Gastroesophageal sphincter (tissue), 4 donors: ENCODE data around the gene CYP51A1. TPM values are rescaled to one million over a fixed set of nuclear protein-coding genes. Genes with fewer than 3 reads are reported as not detected.
"Not testable (repeated sequence)": the region's sequence is repeated elsewhere in the genome, so short reads cannot be mapped to it uniquely, and the experiment has no call there.

Source experiments
- ATAC-seq: fragments of 150-250 bp; one replicate; pipeline ENCODE4 v1.9.1; 2016; ENCODE audit warnings: mild to moderate bottlenecking, moderate library complexity
- H3K27ac ChIP-seq, 4 donors: fragments of 200-600 bp; sonication (generic) in 3 of 4; 1 replicate in 3 of 4; 2 replicates in 1 of 4; pipeline ENCODE4 v1.5.1; 2016 to 2019
- H3K27me3 ChIP-seq: fragments of 200-600 bp; sonication (generic); one replicate; pipeline ENCODE4 v1.5.1; 2019
- H3K36me3 ChIP-seq, 2 donors: fragments of 200-600 bp; sonication (generic); one replicate each; pipeline ENCODE4 v1.5.1; 2019; ENCODE audit warnings: control low read depth in 1 of 2
- H3K4me1 ChIP-seq, 3 donors: fragments of 200-600 bp; sonication (generic); 1 replicate in 2 of 3; 2 replicates in 1 of 3; pipeline ENCODE4 v1.5.1; 2016 to 2019; ENCODE audit warnings: control low read depth in 2 of 3
- H3K4me3 ChIP-seq, 2 donors: fragments of 200-600 bp; sonication (generic); one replicate each; pipeline ENCODE4 v1.5.1; 2019; ENCODE audit warnings: mild to moderate bottlenecking in 1 of 2, moderate library complexity in 1 of 2
- H3K9me3 ChIP-seq, 3 donors: fragments of 200-600 bp; sonication (generic); one replicate each; pipeline ENCODE4 v1.5.1; 2017 to 2019; ENCODE audit warnings: control low read depth in 2 of 3
- EP300 ChIP-seq: sonication (generic); formaldehyde crosslinking; IDR thresholded peaks from one replicate; pipeline ENCODE4 v1.6.1; 2017; ENCODE audit warnings: antibody characterized with exemption, mild to moderate bottlenecking
- POLR2A ChIP-seq, 2 donors: fragments of 450-650 bp; IDR thresholded peaks; one replicate each; pipeline ENCODE4 v1.6.1; 2017; ENCODE audit warnings: antibody characterized with exemption in 2 of 2, mild to moderate bottlenecking in 2 of 2, moderate library complexity in 1 of 2
- POLR2AphosphoS5 ChIP-seq: sonication (generic); formaldehyde crosslinking; IDR thresholded peaks from one replicate; pipeline ENCODE4 v1.6.1; 2017; ENCODE audit warnings: antibody characterized with exemption
- WGBS, 2 donors: methylation state at CpG; one replicate each; pipeline ENCODE4 v1.1.5; 2018; ENCODE audit warnings: low coverage in 1 of 2; 5-methylcytosine and 5-hydroxymethylcytosine counted together
- total RNA-seq, 4 donors: library from RNA; depleted of rRNA; stranded (reverse); fragments of >200 nt; gene quantifications; one replicate each; pipeline ENCODE4 v1.1.0, GENCODE V29; 2016
- TF ChIP-seq, protein P1 (sequence below), 4 experiments: fragments of 200-600 bp in 2 of 4; fragments of 450-650 bp in 2 of 4; sonication (generic) in 1 of 4; IDR thresholded peaks; one replicate each; pipeline ENCODE4 v1.5.1; 2017 to 2019; ENCODE audit warnings: antibody characterized with exemption in 4 of 4, mild to moderate bottlenecking in 2 of 4, moderate library complexity in 2 of 4

CYP51A1 gene
- total RNA-seq, 4 donors from 2014 or later = 27.7 to 48.3 (median 37.9) TPM

DNA sequence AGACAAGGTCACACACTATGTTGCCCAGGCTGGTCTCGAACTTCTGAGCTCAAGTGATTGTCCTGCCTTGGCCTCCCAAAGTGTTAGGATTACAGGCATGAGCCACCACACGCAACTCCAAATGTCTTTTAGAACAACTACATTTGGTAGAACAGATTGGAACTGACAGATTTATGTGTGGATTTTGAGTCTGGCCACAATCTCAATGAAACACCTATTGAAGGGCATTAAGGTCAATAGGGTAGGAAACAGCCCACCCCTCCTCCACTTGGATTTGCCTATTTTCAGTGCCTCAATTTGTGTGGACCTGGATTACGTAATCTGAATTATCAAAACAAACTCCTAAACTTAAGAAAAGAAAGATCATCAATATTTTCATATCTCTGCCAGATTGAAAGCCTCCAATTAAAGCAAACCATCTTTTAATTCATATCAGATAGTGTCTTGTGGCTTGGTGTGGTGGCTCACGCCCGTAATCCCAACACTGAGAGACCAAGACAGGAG lies 15.5 kb upstream of the CYP51A1 start:
- TF ChIP-seq EP300 (no peak), POLR2A (IDR thresholded peaks at IDR 0.05) (no peak), POLR2AphosphoS5 (no peak)
- TF ChIP-seq, protein P1, sequence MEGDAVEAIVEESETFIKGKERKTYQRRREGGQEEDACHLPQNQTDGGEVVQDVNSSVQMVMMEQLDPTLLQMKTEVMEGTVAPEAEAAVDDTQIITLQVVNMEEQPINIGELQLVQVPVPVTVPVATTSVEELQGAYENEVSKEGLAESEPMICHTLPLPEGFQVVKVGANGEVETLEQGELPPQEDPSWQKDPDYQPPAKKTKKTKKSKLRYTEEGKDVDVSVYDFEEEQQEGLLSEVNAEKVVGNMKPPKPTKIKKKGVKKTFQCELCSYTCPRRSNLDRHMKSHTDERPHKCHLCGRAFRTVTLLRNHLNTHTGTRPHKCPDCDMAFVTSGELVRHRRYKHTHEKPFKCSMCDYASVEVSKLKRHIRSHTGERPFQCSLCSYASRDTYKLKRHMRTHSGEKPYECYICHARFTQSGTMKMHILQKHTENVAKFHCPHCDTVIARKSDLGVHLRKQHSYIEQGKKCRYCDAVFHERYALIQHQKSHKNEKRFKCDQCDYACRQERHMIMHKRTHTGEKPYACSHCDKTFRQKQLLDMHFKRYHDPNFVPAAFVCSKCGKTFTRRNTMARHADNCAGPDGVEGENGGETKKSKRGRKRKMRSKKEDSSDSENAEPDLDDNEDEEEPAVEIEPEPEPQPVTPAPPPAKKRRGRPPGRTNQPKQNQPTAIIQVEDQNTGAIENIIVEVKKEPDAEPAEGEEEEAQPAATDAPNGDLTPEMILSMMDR (IDR thresholded peaks at IDR 0.05) = no peak
- no peaks in the 10 kb centered on the region for H3K36me3 ChIP-seq
- no peak for ATAC-seq
- no peak overlapping the region for H3K27ac ChIP-seq
- H3K27me3 ChIP-seq = no peaks in the 10 kb centered on the region
- no peak overlapping the region for H3K4me3 ChIP-seq
- H3K4me1 ChIP-seq = no peaks in the 10 kb centered on the region
- 88 to 93% methylated on average over 4 to 5 of the region's 5 CpGs for WGBS, 2 donors
- no peaks in the 10 kb centered on the region for H3K9me3 ChIP-seq

DNA sequence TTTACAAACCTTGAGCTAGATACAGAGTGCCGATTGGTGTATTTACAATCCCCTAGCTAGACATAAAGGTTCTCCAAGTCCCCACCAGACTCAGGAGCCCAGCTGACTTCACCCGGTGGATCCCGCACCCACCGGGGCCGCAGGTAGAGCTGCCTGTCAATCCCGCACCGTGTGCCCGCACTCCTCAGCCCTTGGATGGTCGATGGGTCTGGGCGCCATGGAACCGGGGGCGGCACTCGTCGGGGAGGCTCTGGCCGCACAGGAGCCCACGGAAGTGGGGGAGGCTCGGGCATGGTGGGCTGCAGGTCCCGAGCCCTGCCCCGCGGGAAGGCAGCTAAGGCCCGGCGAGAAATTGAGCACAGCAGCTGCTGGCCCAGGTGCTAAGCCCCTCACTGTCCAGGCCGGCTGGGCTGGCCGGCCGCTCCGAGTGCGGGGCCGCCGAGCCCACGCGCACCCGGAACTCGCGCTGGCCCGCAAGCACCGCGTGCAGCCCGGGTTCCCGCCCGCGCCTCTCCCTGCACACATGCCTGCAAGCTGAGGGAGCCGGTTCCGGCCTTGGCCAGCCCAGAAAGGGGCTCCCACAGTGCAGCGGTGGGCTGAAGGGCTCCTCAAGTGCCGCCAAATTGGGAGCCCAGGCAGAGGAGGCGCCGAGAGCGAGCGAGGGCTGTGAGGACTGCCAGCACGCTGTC lies 9.1 kb upstream of the CYP51A1 start:
- H3K36me3 ChIP-seq, H3K4me3 ChIP-seq, H3K9me3 ChIP-seq, H3K4me1 ChIP-seq, ATAC-seq, H3K27ac ChIP-seq, H3K27me3 ChIP-seq: not testable (repeated sequence)
- WGBS, 2 donors = 60% methylated on average over 1 of the region's 50 CpGs; no CpG with 5 or more reads in 1 of the 2 donors

- not testable (repeated sequence) for H3K27ac ChIP-seq, H3K27me3 ChIP-seq, H3K9me3 ChIP-seq, ATAC-seq, H3K36me3 ChIP-seq, H3K4me1 ChIP-seq, H3K4me3 ChIP-seq
- WGBS, 2 donors = 89 to 90% methylated on average over 2 to 8 of the region's 9 CpGs
Measured at GRCh38 chr7:92142791-92143190, 8.5 kb upstream of the CYP51A1 start.

- H3K36me3 ChIP-seq = no peaks in the 10 kb centered on the region
- H3K27ac ChIP-seq = no peak overlapping the region
- no peak for ATAC-seq
- 88 to 95% methylated on average over 3 to 4 of the region's 7 CpGs for WGBS, 2 donors
- H3K4me3 ChIP-seq = no peak overlapping the region
- no peaks in the 10 kb centered on the region for H3K27me3 ChIP-seq
- no peaks in the 10 kb centered on the region for H3K9me3 ChIP-seq
- no peaks in the 10 kb centered on the region for H3K4me1 ChIP-seq
- TF ChIP-seq, protein P1 (IDR thresholded peaks at IDR 0.05) = no peak
- no peak for TF ChIP-seq POLR2A (IDR thresholded peaks at IDR 0.05)
- TF ChIP-seq POLR2AphosphoS5 = no peak
- no peak for TF ChIP-seq EP300
Measured at GRCh38 chr7:92141161-92141560, 6.9 kb upstream of the CYP51A1 start.

GRCh38 chr7:92137557-92137956 lies 3.3 kb upstream of the CYP51A1 start:
- no peak for ATAC-seq
- TF ChIP-seq POLR2A (IDR thresholded peaks at IDR 0.05) (no peak), POLR2AphosphoS5 (no peak), EP300 (no peak)
- TF ChIP-seq, protein P1 (IDR thresholded peaks at IDR 0.05) = no peak
- Histone ChIP-seq H3K27me3 (no peaks in the 10 kb centered on the region), H3K27ac (no peak overlapping the region), H3K4me1 (peaks cover 0 to 19% (median 0%) of the 10 kb centered on the region in 3 donors), H3K9me3 (no peaks in the 10 kb centered on the region), H3K4me3 (no peak overlapping the region), H3K36me3 (no peaks in the 10 kb centered on the region)
- WGBS, 2 donors = 17 to 45% methylated on average over 2 of the region's 2 CpGs
